Stimulated activated CD4-positive, alpha-beta T cell treated with anti-CD3 and anti-CD28 coated beads, Interleukin-15, amount 100 ng/mL, for 48 hours (primary cell): ENCODE measurements around the gene CHD6.

Source experiments
- DNase-seq, 2 donors: peaks; one replicate each; pipeline ENCODE4 v3.0.0-alpha.2; 2020; ENCODE audit warnings: low read depth in 2 of 2

The CHD6 gene

GRCh38 chr20:41623625-41624375 lies 5.6 kb upstream of the CHD6 start:
- no peak for DNase-seq

DNA sequence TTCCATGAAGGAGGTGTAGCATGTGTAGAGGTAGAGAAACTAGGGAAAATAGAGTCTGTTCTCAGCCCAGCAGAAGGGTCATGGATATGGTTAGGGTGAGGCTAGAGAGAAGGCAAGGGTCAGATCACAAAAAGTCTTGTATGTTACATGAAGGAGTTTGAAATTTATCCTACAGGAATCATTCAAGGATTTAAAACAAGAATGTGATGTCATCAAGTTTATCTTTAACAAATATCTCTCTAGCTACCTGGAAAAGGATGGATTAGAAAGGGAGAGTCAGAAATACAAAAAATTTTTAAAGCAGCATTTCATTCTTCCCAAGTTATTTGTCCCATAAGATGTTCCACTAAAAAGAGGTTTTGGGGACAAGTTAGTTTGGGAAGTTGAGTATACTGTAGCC lies 4.4 kb upstream of the CHD6 start:
- DNase-seq, result no peak

DNA sequence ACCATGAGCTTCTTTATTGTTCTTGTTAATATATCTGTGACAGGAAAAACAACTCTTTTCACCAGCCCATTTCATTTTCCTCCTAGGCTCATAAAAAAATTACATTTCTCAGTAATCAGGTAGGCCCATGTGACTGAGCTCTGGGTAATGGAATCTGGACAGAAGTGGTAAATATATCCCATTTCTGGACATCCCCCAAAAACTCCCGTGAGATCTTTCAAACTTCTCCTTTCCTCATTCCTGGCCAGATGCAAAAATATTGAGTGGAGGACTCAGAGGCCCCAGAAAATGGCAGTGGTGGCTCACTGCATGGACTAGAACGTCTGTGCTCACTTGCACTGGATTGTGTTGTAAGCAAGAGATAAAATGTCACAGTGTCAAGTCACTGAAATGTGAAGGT lies 3.8 kb upstream of the CHD6 start:
- no peak for DNase-seq

- no peak for DNase-seq
Measured at GRCh38 chr20:41621421-41621820, 3.2 kb upstream of the CHD6 start.

- DNase-seq, result no peak
Measured at GRCh38 chr20:41619360-41620100, 1.4 kb upstream of the CHD6 start.

GRCh38 chr20:41618807-41619311 lies 682 bp upstream of the CHD6 start:
- DNase-seq, result no peak

DNA sequence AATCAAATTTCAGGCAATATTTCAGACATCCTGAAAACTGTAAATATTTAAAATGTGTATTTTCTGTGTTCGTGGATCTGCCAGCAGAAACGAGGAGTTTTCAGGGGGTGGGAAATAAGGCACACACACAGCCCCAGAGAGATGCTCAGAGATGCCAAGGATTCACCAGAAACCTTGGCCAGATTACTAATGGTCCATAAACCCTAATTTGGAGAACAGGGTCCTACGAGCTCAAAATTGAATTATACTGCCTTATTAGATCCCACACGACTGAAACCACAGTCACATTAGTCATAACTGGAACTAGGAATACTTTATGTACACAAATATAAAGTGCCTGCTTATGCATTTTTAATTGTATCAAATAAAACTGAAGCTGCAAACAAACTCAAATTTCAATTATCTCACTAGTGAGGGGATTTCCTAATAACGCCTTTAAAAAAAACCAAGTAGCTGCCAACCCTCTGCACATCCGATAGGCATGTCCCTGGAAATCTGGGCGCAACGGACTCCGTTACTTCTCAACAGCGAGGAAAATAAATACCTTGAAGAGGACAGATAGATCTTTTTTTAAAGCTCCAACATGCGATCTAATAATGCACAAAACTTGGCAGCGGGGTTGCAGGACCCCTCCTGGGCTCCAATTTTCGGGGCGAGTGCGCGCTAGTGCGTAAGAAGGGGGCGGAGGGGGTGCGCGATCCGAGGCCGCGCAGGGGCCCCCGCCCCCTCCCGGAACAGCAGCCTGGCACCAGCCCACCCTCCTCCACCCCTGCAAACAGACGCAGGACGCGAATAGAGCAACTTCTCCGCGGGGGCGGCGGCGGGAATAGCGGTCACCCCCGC lies 897 bp downstream of the CHD6 start:
- DNase-seq, result no peak

DNA sequence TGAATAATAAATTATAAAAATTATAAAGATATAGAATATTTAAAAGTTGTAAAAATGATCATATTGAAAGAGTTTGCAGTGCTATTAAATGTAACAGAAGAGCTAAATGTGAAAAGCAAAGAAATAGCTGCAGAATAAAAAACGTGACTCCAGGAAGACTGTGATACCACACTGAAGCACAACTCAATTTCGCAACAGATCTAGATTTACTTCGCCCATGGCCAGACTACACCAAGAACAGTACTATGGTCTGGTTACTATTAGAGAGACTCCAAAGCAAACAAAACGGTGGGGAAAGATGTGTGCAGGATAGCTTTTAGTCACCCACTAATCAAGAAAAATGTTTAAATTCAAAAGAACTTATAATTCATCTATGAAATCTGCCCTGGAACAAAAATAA lies 1.9 kb downstream of the CHD6 start:
- no peak for DNase-seq

- no peak for DNase-seq
Measured at GRCh38 chr20:41615676-41616075, 2.5 kb downstream of the CHD6 start.

- DNase-seq, result no peak
Measured at GRCh38 chr20:41615110-41615509, 3.1 kb downstream of the CHD6 start.

- no peak for DNase-seq
Measured at GRCh38 chr20:41613321-41613720, 4.9 kb downstream of the CHD6 start.

DNA sequence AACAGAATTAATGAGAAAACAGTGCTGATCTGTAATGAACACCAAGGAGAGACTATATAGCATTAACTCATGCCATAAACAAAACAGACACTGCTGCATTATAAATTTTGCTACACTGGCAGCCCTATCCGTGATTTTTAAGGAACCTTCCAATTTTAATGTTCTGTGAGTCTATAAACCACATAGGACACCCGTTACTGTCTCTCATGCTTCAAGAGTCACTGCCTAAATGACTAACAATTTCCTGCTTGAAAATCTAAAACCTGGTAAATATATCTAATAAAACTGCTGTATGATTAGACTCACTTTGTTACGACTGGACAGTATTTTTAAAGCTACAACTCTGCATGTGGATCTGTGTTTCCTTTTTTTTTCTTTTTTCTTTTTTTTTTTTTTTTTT lies 8.7 kb downstream of the CHD6 start:
- no peak for DNase-seq

GRCh38 chr20:41608606-41609005 lies 9.6 kb downstream of the CHD6 start:
- DNase-seq, result no peak

GRCh38 chr20:41607791-41608190 lies 10.4 kb downstream of the CHD6 start:
- DNase-seq, result no peak

GRCh38 chr20:41604002-41604401 lies 14.2 kb downstream of the CHD6 start:
- DNase-seq, result no peak

DNA sequence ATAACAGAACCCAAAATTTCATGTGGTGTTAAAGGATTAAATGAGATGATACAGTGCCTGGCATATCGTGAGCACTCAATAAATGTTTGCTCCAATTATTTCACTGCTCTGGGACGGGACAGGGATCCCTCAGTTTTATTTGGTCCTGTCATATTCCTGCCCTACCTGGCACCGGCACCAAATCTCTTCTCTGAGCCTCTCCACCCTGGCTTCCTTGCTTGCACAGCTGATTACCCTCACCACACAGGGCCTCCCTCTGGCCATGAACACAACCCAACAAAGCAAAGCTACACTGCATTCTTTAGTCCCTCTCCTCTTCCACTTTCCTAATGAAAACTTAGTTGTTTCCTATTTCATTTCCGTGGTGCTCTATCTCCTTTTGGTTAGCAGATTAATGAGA lies 16.4 kb downstream of the CHD6 start:
- no peak for DNase-seq

DNA sequence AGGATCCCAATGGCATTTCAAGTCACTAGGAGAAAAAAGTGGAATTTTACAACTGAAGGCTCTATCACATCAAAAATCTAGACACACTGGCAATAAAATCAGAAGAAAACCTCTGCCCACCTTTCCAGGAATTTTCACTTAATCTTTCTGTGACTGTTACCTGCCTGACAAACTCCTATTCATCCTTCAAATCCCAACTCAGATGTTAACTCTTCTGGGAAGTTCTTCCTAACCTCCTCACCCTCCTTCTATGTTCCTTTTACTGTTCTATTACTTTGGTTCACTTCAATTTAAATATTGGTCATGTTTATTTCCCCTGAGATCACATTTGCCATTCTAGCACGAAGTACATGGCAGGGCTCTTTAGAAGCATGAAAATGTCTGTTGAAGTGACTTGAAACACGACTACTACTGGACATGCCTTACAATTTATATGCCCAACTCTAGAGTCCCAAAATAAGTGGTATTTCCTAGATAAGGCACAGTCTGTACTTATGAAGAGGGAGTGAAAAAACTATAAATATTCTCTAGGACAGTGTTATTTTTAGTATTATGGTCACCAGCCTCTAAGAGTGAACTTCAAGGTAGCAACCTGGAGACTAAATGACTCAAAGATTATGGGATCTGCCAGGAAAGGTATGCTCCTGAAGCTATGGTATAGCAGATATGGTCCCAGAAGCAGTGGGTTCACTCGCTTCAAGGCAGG lies 17.1 kb downstream of the CHD6 start:
- no peak for DNase-seq

DNA sequence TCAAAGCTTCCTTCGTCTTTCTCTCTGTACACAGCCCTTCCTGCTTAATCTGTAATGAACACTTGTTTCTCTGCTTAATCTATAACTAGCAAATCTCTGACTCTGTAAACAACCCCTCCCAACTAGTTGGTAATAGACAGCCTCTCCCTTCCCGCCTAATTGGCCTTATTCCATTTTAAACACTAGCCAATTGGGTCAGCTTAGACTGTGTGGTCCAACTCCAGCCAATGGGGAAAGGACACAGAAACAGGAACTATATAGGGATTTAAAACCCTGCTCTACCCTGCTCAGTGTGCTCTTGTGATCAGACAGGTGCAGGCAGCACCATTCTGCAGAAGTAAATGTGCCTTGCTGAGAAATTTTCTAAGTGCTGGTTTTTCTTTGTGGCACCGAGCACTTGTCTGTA lies 18.5 kb downstream of the CHD6 start:
- DNase-seq, result no peak

DNA sequence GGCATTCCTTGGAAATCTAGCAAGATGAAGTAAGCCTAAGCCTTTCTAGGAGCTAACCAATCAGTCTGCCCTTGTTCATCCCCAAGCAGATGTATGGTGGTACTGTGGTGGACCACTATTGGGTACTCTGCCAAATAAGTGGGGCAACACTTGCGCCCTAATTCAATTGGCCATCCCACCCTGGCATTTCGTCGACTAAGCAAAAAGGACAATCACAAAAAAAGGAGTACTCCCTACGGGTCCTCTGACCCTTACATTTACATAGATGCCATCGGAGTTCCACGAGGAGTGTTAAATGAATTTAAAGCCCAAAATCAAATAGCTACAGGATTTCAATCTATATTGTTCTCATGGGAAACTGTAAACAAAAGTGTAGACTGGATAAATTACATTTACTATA lies 19.5 kb downstream of the CHD6 start:
- no peak for DNase-seq

GRCh38 chr20:41594514-41595322 lies 23.5 kb downstream of the CHD6 start:
- DNase-seq, result no peak
